NOMO-1 (cell line): ENCODE results near the gene TTC9B.
"Not testable (repeated sequence)": the region's sequence is repeated elsewhere in the genome, so short reads cannot be mapped to it uniquely, and the experiment has no call there.

Experiments used
- DNase-seq, 2 experiments: peaks; one replicate each; lab custom pipeline; 2025; ENCODE audit not compliant: unreplicated experiment in 2 of 2; lab: John Stamatoyannopoulos, UW

The TTC9B gene

GRCh38 chr19:40175820-40176219 is 42.4 kb downstream of the TTC9B start:
- no peak for DNase-seq

GRCh38 chr19:40174092-40174491 is 44.1 kb downstream of the TTC9B start:
- DNase-seq = no peak

GRCh38 chr19:40171293-40171692 is 46.9 kb downstream of the TTC9B start:
- DNase-seq = not testable (repeated sequence)

GRCh38 chr19:40170303-40170989 is 47.7 kb downstream of the TTC9B start:
- DNase-seq = not testable (repeated sequence)

GRCh38 chr19:40169482-40170302 is 48.5 kb downstream of the TTC9B start:
- not testable (repeated sequence) for DNase-seq
